ENCODE data around the gene TCEA2.
"Not testable (repeated sequence)": the region's sequence is repeated elsewhere in the genome, so short reads cannot be mapped to it uniquely, and the experiment has no call there.

TCEA2 gene

DNA sequence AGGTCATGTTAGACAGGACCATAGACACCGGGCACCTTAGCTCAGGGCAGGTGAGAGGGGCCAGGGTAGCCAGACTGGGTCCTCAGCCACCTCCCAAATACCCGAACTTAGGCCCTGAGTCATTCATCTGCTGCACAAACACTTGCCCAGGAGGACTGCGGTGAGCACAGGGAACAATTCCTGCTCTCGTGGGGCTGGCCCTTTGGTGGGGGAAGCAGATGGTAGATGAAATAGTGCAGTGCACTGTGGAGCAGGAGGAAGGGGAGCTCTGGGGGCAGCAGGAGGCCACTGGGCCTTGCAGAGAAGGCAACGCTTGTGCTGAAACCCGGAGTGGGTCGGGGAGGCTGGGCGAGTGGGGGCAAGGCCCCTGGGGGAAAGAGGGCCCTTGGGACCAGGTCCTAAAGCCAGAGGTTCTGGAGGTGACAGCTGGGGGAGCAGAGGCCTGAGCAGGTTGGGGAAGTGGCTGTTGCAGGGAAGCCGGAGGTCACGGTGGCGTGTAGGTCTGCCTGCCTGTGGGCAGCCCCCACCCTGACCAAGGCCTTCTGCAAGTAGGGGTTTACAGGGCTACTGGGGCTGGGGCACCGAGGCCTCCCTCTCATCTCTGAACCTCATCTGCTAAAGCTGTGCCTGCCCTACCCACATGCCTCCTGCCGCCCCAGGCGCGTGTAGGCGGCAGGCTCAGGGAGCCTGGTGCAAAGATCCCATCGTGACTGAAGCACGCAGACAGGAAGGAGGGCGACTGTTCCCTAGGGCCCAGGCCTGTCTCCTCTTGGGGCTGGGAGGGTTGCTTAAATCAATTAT lies 49.0 kb downstream of the TCEA2 start:
- no peak for ATAC-seq

DNA sequence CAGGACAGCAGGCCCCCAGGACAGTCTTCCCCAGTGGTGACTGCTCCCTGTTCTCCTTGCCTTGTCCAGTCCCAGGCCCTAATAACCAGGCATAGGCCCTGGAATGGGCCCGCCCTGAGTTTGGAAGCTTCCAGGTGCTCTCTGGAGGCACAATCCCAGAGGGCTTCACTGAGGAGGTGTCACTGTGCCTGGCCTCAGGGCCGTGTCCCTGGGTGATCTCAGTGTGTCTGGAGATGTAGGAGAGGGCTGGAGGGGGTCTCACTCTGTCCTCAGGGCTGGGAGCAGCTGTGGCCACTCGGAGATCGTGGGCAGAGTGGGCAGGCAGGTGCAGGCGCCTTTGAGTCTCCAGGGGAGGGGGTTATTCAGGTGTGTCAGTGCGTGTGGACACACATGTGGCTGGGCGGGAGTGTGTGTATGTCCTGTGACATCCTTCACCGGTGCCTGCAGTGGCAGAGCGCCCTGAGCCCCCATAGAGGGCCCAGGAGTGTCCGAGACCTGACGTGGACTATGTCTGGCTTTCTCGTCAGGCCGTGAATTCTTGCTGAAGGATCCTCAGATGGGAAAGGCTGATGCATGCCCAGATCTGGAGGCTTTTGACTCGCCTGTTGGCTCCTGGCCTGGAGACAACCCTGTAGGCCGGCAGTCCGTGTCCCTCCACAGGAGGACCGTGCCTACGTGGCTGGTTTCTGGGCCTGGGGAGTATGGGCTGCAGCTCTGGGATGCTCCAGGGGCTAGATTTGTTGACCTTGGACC lies 49.9 kb downstream of the TCEA2 start:
- no peak for ATAC-seq

DNA sequence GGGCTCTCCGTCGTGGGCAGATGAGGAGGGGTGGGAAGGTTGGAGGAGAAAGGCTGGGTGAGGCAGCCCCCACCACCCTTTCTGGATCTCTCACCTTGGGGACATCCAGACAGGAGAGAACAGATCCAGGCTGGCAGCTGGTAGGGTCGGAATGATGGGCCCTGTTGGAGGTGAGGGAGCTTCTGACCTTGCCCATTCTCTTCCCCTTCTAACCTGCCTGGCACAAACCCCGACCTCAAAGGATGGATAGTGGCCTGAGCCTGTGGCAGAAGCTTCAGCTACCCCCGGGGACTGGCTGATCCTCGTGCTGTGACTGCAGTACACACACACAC lies 50.4 kb downstream of the TCEA2 start:
- ATAC-seq = no peak

DNA sequence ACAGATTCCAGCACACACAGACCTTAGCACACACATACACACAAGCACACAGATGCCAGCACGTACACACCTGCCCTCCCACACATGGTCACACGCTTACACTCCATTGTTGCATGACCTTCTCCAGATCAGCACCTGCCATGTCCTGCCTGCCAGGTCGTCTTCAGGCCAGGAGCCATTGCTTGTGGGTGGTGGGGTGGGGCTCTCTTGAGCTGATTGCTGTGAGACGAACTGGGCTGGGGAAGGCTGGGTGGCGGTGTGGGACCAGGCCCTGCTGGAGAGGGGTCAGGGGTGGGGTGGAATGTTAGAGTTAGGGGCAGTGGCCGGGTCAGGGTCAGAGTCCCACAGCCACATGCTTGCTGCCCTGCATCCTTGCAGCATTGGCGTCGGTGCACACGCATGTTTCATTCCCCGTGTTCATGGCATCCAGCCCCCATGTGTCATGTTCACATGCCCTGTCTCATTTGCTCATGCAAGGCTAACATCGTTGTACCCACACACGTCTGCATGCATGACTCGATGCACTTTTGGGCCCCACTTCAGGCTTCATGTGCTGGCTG lies 50.9 kb downstream of the TCEA2 start:
- no peak for ATAC-seq

DNA sequence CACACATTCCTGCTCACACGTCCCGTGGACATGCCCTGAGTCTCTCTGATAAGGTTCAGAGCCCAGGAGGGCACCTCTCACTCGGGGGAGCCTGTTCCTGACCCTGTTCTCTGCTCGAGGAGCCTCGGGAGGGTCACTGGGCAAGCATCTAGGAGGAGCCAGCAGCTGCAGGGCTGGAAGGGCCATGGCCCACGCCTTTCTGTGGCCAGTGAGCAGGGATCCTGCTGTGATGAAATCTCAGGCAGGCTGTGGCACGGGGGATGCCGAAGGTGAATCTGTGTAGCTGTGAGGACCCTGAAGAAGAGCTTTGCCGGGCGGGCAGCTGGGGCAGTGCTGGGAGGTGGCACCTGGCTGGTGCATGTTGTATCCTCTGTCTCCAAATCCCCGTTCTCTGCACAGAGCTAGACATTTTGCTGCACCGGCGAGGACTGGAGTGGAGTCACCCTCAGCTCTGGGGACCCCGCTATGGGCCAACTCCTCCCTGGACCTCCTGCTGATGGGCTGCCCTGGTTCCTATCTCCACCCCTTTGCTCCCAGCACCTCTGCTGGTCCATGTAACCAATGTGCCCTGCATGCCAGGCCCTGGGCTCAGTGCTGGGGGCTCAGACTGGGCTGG lies 51.5 kb downstream of the TCEA2 start:
- no peak for ATAC-seq

DNA sequence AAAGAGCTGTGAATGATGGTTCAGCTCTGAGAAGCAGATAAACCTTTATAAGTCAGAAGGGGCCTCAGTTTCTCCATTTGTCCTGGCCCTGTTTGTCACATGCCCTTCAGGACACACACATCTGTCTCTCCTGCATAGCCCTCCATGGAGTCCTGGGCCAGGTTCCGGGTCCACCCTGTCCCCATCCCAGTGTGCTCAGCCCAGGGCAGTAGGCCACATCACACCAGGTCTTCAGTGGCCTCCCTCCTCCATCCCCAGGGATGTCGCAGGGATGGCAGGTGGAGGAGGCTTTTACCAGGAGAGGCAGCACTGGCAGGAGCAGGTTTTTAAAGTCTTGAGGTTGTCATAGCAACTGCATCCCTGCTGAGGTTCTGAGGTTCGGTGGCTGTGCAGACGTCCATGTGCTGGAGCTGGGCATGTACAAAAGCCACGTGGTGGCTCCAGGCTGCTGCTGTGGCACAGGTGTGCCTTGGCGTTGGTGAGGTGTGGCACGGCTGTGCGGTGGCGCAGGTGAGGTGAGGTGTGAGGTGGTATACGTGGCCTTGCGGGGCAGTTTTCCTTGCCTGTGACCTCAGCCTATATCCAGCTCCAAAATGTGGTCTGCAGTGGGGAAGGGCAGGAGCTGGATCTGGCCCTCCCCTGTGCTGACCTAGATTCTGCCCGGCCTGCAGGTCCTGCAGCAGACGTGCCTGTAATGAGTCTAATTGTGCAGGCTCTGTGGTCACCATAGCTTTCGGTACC lies 52.3 kb downstream of the TCEA2 start:
- no peak for ATAC-seq

DNA sequence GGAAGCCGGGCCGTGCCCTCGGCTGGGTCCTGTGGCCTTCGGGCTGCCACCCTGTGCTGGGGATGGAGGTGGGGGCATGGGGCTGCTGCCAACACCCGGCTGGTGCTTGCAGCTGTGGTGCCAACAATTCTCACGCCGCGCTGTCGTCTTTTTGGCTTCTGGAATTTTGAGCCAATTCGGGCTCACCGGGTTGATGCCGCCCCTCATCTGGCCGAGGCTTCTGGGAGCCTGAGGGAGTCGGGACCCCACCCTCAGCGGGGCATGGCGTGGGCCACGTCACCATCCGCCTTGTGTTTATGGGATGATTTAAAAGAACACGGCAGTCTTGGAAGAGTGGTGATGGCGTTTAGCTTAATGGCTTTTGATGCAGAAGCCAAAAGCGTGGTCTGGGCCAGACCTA lies 53.0 kb downstream of the TCEA2 start:
- no peak for ATAC-seq

DNA sequence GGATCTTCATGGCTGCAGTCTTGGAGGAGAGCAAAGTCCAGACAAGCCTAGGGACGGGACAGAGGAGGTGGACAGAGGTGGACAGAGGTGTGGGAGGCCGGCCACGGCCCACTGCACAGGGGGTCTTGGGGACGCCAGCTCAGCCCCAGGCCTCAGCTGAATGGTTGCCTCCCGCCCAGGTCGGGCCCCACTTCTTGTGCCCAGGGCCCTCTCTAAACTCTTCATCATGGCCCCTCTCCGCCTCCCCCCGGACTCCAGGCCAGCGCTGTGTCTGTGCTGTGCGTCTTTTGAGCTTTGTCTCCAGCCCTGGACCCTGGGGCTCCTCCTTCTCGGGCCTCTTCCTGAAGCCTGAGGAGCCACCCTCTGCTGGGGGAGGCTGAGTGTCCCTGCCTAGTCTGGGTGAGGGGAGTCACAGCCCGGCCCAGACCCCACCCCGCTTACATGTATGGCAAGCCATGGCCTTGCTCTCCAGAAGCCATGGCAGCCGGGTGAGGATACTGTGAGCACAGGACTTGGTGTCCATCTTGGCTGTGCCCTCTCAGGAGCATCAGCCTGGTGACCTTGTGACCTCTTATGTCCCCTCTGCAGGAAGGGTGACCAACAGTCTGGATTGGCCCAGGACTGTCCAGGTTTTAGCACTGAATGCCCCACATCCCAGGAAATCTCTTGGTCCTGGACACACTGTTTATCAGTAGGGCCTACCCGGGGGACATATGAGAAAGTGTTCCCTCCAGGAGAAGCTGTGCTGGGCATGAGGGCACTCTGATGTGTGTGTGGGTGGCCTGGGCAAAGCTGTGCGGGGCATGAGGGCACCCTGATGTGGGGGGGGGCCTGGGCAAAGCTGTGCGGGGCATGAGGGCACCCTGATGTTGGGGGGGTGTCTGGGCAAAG lies 53.8 kb downstream of the TCEA2 start:
- ATAC-seq = no peak

DNA sequence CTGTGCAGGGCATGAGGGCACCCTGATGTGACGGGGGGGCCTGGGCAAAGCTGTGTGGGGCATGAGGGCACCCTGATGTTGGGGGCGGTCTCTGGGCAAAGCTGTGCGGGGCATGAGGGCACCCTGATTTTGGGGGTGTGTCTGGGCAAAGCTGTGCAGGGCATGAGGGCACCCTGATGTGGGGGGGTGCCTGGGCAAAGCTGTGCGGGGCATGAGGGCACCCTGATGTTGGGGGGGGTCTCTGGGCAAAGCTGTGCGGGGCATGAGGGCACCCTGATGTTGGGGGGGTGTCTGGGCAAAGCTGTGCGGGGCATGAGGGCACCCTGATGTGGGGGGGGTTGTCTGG lies 54.4 kb downstream of the TCEA2 start:
- not testable (repeated sequence) for ATAC-seq

GRCh38 chr20:64119301-64119680 lies 56.3 kb downstream of the TCEA2 start:
- no peak for ATAC-seq

DNA sequence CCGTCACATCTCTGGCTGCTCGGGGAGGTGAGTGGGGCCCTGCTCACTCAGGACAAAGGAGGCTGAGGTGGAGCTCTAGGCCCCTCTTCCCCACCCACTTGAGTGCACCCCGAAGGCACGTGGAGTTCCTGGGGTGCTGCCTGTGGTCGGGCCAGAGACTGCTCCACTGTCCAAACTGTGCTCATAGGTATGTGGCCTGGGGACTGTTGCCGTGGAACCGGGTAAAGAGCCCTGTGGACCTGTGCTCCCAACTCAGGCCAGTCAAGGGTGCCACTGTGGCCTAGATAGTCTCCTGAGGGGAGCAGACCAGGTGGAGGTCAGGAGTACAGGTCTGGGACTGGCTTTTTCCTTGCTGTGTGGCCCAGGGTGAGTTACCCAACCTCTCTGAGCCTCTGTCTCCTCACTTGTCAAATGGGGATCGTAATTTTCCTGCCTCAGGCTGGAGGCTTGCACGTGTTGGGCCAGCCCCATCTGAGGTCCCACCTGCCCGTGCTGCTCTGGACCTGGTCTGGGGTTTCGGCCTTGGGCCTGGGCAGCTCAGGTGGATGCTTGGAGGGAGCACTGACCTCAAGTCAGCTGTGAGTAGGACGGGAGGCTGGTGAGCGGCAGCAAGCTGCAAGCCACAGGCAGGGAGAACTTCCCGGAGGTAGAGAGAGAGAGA lies 56.8 kb downstream of the TCEA2 start:
- ATAC-seq = peak in 1 of 2 donors; percentile 8

DNA sequence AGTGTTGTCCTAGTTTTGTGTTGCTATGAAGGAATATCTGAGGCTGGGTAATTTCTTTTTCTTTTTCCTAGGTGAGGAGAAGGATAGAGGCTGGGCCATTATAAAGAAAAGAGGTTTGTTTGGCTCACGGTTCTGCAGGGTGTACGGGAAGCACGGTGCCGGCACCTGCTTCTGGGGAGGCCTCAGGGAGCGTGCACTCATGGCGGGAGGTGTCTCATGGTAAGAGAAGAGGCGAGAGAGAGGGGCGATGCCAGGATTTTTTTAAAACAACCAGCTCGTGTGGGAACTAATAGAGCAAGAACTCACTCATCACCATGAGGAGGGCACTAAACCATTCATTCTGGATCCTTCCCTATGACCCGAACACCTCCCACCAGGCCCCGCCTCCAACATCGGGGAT lies 58.6 kb downstream of the TCEA2 start:
- no peak for ATAC-seq

Measured in activated CD4-positive, CD25-positive, alpha-beta regulatory T cell treated with anti-CD3 and anti-CD28 coated beads, Interleukin-2, amount 50 U/mL, for 24 hours (primary cell).